IPS-15b (cell line): Measurements from ENCODE around the gene ADCYAP1.

ENCODE experiments used
- H3K27me3 ChIP-seq: one replicate; pipeline ENCODE4 v1.6.1; 2013; ENCODE audit warnings: low read length; ENCODE audit not compliant: control insufficient read depth, insufficient read depth
- H3K36me3 ChIP-seq: one replicate; pipeline ENCODE4 v1.6.1; 2013; ENCODE audit warnings: low read length; ENCODE audit not compliant: control insufficient read depth, insufficient read depth
- H3K4me1 ChIP-seq: one replicate; pipeline ENCODE4 v1.6.1; 2013; ENCODE audit warnings: mild to moderate bottlenecking, low read length; ENCODE audit not compliant: control insufficient read depth, insufficient read depth
- H3K4me3 ChIP-seq: one replicate; pipeline ENCODE4 v1.5.1; 2013; ENCODE audit warnings: low read depth, low read length
- H3K9ac ChIP-seq: one replicate; pipeline ENCODE4 v1.6.1; 2013; ENCODE audit warnings: low read depth, mild to moderate bottlenecking, low read length
- H3K9me3 ChIP-seq: one replicate; pipeline ENCODE4 v1.6.1; 2013; ENCODE audit warnings: mild to moderate bottlenecking, low read length; ENCODE audit not compliant: control insufficient read depth, insufficient read depth

Gene ADCYAP1

GRCh38 chr18:944440-944839 is 39.8 kb downstream of the ADCYAP1 start:
- H3K4me1 ChIP-seq, result no peaks in the 10 kb centered on the region
- H3K36me3 ChIP-seq, result no peaks in the 10 kb centered on the region
- H3K4me3 ChIP-seq, result no peak overlapping the region
- H3K9me3 ChIP-seq, result no peaks in the 10 kb centered on the region
- H3K9ac ChIP-seq, result no peak overlapping the region
- H3K27me3 ChIP-seq, result no peaks in the 10 kb centered on the region

GRCh38 chr18:949724-950631 is 45.3 kb downstream of the ADCYAP1 start:
- H3K9ac ChIP-seq, result no peak overlapping the region
- no peak overlapping the region for H3K4me3 ChIP-seq
- H3K4me1 ChIP-seq, result no peaks in the 10 kb centered on the region
- H3K9me3 ChIP-seq, result no peaks in the 10 kb centered on the region
- H3K36me3 ChIP-seq, result no peaks in the 10 kb centered on the region
- H3K27me3 ChIP-seq, result no peaks in the 10 kb centered on the region

GRCh38 chr18:950882-951495 is 46.3 kb downstream of the ADCYAP1 start:
- no peaks in the 10 kb centered on the region for H3K36me3 ChIP-seq
- no peak overlapping the region for H3K4me3 ChIP-seq
- H3K4me1 ChIP-seq, result no peaks in the 10 kb centered on the region
- no peak overlapping the region for H3K9ac ChIP-seq
- no peaks in the 10 kb centered on the region for H3K27me3 ChIP-seq
- H3K9me3 ChIP-seq, result no peaks in the 10 kb centered on the region

GRCh38 chr18:955384-956066 is 50.9 kb downstream of the ADCYAP1 start:
- Histone ChIP-seq H3K4me1 (no peaks in the 10 kb centered on the region), H3K36me3 (no peaks in the 10 kb centered on the region), H3K9me3 (no peaks in the 10 kb centered on the region), H3K9ac (no peak overlapping the region), H3K4me3 (no peak overlapping the region), H3K27me3 (no peaks in the 10 kb centered on the region)

- no peaks in the 10 kb centered on the region for H3K36me3 ChIP-seq
- H3K4me1 ChIP-seq, result no peaks in the 10 kb centered on the region
- no peak overlapping the region for H3K9ac ChIP-seq
- no peak overlapping the region for H3K4me3 ChIP-seq
- no peaks in the 10 kb centered on the region for H3K27me3 ChIP-seq
- no peaks in the 10 kb centered on the region for H3K9me3 ChIP-seq
Observed at GRCh38 chr18:957829-958228, 53.2 kb downstream of the ADCYAP1 start.

- Histone ChIP-seq H3K9me3 (no peaks in the 10 kb centered on the region), H3K9ac (no peak overlapping the region), H3K27me3 (no peaks in the 10 kb centered on the region), H3K4me1 (no peaks in the 10 kb centered on the region), H3K36me3 (no peaks in the 10 kb centered on the region), H3K4me3 (no peak overlapping the region)
Observed at GRCh38 chr18:959854-960253, 55.2 kb downstream of the ADCYAP1 start.
